GM12873 (cell line): ENCODE results near the gene ZBTB14.

Experiments used
- TF ChIP-seq, protein P1 (sequence below): IDR thresholded peaks from 2 replicates; pipeline ENCODE4 v1.5.1; 2012; ENCODE audit warnings: low read depth, mild to moderate bottlenecking, moderate library complexity, low read length, control low read depth; ENCODE audit not compliant: insufficient read depth; ENCODE audit errors: missing control alignments

The ZBTB14 gene

DNA sequence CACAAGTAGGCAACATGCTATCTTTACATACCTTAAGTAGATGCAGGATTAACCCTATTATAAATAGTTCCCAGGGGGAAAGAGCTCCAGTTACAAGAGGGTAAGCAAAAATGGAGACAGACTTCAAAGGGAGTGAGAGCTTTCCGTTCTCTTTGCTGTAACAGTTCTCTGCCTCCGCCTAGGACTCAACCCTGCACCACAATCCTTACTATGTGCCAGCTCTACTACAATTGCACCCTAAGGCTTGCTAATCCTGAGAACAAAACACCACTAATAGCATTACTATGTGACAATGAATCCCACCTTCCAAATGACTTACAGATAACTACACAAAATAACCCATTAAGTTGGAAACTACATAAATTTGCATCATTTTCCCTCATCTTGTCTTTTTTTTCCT lies 7.7 kb downstream of the ZBTB14 start:
- TF ChIP-seq, protein P1, sequence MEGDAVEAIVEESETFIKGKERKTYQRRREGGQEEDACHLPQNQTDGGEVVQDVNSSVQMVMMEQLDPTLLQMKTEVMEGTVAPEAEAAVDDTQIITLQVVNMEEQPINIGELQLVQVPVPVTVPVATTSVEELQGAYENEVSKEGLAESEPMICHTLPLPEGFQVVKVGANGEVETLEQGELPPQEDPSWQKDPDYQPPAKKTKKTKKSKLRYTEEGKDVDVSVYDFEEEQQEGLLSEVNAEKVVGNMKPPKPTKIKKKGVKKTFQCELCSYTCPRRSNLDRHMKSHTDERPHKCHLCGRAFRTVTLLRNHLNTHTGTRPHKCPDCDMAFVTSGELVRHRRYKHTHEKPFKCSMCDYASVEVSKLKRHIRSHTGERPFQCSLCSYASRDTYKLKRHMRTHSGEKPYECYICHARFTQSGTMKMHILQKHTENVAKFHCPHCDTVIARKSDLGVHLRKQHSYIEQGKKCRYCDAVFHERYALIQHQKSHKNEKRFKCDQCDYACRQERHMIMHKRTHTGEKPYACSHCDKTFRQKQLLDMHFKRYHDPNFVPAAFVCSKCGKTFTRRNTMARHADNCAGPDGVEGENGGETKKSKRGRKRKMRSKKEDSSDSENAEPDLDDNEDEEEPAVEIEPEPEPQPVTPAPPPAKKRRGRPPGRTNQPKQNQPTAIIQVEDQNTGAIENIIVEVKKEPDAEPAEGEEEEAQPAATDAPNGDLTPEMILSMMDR, result no peak

DNA sequence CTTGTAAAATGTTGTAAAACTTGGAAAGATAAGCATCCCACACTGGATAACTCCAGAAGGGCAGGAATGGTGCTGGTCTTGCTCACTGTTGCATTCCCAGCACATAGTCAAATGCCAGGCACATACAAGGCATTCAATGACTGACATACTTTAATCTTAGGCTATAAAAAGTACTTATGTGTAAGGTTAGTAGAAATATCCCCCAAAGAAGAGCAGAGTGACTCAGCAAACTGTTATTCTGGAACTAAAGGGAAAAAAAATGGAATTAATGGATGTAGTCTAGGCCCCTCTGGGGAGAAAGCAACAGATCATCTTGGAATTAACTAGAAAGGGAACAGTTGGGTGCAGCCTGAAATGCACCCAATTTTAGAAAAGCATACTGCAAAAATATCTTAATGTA lies 9.0 kb downstream of the ZBTB14 start:
- TF ChIP-seq, protein P1, result no peak

DNA sequence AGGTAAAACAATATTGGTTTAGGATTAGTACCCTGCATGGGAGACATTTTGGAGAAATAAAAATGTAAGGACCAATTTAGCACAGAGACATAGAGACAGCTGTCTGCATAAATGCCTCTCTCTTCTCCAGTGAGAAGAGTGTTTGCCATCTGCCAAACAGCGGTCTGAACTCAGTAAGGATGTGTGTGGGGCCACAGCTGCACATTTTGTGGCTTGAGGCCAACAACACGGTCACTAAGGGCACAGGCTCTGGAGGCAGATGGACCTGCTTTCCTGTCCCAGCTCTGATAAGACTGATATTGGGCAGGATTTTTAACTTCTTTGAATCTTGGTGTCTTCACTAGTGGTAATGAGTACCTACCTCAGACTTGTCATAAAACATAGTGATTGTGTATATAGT lies 10.2 kb downstream of the ZBTB14 start:
- TF ChIP-seq, protein P1, result no peak

DNA sequence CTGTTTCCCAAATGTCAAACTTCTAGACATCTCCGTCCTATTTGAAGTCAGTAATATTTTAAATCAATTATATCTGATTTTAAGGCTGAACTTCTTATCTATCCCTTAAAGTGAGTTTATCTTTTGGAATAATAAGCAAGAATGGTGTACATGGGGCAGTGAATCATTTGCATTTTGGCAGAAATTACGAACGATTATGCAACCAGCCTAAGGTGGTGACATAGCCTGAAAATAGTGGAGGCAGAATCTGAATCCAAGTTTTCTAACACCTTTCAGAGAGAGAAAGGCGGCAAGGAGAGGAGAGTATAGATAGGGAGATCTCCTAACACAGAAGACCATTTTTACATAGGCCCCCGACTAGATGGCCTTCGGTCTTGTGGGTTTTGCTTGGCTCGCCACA lies 10.7 kb downstream of the ZBTB14 start:
- TF ChIP-seq, protein P1, result no peak

DNA sequence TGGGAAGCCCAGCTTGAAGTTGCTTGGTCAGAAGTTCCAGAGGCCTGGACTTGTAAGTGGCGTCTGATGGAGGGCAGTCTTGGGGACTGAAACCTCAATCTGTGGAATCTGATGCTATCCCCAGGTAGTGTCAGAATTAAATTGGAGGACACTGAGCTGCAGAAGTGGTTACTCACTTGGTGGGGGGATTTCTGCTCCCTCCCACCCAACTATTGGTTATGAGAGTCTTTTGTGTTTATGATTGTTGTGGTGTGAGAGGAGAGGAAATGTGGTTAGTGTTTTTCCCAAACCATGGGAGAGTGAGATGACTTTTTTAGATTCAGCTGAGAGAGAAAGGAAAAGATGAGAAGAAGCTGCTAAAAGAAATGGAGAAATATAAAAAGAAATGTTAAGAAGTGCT lies 12.8 kb downstream of the ZBTB14 start:
- TF ChIP-seq, protein P1, result no peak

DNA sequence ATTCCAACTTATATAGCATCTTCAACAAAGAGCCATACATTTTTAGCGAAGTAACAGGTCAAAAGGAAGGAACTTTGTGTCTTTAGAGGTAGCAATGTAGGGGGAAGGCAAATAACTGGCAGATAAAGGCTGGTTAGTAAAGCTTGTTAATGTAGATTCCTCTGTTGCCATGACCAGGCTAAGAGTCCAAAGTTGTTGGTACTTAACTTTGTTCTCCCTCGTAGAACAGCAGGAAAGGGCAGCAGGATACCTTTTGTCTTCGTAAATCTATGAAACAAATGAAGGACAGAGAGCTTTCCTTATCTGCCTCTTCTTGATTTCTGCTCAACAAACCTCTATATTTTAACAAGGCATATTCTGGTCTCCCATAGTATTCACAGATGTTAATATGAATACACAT lies 18.6 kb downstream of the ZBTB14 start:
- TF ChIP-seq, protein P1, result no peak

DNA sequence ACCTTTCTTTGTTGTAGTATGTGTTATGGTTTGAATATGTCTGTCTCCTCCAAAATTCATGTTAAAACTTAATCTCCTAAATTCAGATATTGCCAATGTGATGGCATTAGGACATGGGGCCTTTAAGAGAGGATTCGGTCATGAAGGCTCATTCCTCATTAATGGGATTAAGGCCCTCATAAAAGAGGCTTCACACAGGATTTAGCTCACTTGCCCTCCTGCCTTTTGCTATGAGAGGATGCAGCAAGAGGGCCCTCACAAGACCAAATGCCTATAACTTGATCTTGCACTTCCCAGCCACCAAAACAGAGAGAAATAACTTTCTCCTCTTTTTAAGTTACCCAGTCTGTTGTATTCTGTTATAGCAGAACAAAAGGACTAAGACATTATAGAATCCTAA lies 19.7 kb downstream of the ZBTB14 start:
- TF ChIP-seq, protein P1, result no peak
